Endometrial microvascular endothelial cells (primary cell): Measurements from ENCODE around the gene IGSF21. TPM values are rescaled to one million over a fixed set of nuclear protein-coding genes. Genes with fewer than 3 reads are reported as not detected.

ENCODE experiments used
- in situ Hi-C: cut with HindIII; loops from 2 replicates; pipeline ENCODE4 v1.10.0; 2017; ENCODE audit warnings: low sequenced_read_pairs, low pct_unique_long_range_greater_than_20kb; ENCODE audit errors: inconsistent ontology term
- total RNA-seq: library from RNA; depleted of rRNA; stranded (reverse); fragments of >200 nt; gene quantifications from one replicate; pipeline ENCODE4 v1.2.3, GENCODE V29; 2015; ENCODE audit errors: inconsistent ontology term

Gene IGSF21
- total RNA-seq, 1 donor from 2014 or later, result not detected

- in situ Hi-C loops, result loop anchor here (10.0 kb wide), 1 partner anchor 139 kb away; no protein-coding TSS in a partner anchor
These were observed 158.0 kb downstream of the IGSF21 start for GRCh38 chr1:18265641-18266040.

- in situ Hi-C loops, result loop anchor here (10.0 kb wide), 1 partner anchor 138 kb away; no protein-coding TSS in a partner anchor
These were observed 158.8 kb downstream of the IGSF21 start for GRCh38 chr1:18266391-18266790.

- in situ Hi-C loops, result no loop called here
These were observed 163.7 kb downstream of the IGSF21 start for GRCh38 chr1:18271336-18271735.

DNA sequence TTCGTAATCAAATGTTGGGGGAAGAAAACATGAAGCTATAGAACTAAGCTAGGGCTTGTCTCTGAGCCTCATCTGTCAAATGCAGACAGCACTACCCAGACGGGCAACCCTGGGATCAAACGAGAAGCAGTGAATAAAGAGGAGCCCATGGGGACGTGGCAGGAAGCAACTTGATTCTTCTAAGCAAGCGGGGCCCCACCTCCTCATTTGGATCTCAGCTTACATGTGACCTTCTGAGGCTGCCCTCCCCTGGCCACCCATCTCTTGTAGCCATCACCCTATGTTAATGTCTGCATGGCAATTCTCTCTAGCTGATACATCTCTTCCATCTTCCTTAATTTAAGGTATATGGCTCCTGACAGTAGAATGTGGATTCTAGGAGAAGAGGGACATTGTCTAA, 171.3 kb downstream of the IGSF21 start:
- in situ Hi-C loops, result no loop called here

DNA sequence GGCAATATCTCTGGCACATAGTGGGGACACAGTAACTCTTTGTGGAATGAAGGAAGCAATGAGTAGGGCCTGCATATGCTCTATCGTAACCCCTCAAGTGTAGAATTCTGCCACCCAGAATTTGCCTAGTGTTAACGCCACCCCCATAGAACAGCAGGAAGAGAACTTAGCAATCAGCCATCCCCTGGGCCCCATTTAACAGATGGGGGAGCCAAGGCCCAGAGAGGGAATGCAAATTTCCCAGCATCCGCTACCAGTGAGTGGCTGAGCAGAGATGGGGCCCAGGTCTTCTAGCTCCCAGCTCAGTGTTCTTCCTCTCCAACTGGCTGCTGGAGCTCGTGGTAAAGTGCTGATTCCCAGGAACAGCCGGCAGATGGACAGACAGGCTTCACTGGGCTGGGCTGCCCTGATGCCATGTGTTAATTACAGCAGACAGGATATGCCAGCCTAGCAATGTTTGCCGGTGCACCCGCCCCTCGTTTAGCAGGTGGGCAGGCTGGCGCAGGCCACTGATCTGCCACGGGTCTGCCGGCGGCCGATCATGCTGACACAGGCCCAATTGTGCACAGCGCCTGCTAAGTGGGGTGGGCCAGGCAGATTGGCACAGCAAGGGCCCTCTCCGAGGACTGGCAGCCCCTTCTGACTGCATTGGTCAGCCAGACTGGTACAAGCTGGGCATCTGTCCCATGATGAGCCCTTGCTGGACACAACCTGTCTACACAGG, 171.9 kb downstream of the IGSF21 start:
- in situ Hi-C loops, result no loop called here

DNA sequence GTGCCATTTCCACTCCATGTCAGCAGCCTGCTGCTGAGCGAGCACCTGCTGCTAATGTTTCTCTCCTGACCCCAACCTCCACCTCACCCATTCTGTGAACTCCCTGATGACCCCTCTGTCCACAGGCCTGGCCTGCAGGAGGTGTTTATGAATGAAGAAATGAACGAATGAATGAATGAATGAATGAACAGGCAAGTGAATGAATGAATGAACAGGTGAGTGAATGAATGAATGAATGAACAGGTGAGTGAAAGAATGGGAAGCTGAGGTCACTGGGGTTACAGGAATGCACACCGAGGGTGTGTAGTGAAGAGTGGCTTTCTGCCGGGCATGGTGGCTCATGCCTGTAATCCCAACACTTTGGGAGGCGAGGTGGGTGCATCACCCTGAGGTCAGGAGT, 173.4 kb downstream of the IGSF21 start:
- in situ Hi-C loops, result no loop called here

GRCh38 chr1:18282851-18283600, 175.4 kb downstream of the IGSF21 start:
- in situ Hi-C loops, result no loop called here

GRCh38 chr1:18283601-18284385, 176.2 kb downstream of the IGSF21 start:
- in situ Hi-C loops, result no loop called here

DNA sequence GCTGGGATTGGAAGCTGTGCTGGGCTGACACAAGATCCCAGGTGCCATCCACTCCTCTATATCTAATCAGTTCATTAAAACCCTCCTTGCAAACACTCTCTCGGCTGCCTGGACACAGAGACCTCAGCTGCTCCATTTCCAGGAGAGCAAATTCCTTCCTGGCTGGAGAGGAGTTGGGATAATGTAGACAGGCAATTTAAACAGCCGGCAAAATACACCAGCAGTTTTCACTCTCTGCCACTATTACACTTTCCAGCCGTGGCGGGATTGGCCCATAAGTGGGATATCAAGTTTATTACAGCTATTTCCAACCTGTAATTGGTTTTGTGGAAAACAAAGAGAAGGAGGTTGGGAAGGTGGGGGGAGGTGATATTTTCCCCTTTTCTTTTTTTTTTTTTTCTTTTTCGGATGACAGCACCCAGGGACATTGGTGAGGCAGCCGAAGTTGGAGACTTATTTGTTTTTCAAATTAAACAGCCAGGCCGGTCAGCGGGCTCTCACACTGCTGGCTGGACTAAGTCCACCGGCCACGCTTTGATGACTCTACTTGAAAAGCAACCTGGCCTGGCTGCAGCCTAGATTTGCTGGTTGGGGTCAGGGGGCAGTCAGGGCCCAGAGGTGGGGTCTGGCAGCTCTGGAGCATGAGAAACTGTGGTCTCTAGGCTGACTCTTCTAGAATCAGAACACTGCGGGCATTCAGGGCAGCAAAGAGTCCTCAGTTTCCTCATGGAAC, 177.4 kb downstream of the IGSF21 start:
- in situ Hi-C loops, result no loop called here

- in situ Hi-C loops, result no loop called here
These were observed 177.9 kb downstream of the IGSF21 start for GRCh38 chr1:18285538-18285924.

GRCh38 chr1:18288722-18289121, 181.1 kb downstream of the IGSF21 start:
- in situ Hi-C loops, result no loop called here

- in situ Hi-C loops, result no loop called here
These were observed 182.0 kb downstream of the IGSF21 start for GRCh38 chr1:18289597-18289996.

DNA sequence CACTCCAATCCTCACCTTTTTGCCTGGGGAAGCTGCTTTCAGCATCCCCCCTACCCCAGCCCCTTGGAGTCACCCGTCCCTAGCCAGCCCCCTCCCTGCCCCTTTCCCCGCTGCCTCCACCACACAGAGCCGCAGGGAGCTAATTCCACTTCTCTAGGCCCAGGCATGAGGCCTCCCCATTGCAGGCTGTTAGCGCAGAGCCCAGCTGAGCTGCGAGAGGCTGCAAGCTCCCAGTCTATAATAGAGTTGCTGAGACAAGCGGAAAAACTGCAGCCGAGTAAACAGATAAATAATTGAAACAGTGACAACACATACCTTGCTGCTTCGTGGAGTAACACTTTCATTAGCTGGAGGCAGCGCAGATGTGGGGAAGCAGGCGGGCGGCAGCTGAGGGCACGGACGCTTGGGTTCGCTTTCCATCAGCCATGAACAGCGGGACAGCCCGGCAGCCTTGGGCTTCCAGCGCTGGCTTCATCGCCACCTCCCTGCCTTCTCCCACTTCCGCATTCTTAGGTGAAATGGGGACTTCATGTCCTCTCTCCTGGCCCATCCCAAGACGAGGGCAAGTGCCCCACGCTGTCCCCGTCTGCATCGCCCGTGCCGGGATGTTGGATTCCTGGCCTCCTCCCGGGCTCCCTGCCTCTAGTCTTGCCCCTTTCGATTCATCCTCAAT, 183.3 kb downstream of the IGSF21 start:
- in situ Hi-C loops, result no loop called here

- in situ Hi-C loops, result no loop called here
These were observed 184.9 kb downstream of the IGSF21 start for GRCh38 chr1:18292531-18292930.

GRCh38 chr1:18293291-18293690, 185.7 kb downstream of the IGSF21 start:
- in situ Hi-C loops, result no loop called here

DNA sequence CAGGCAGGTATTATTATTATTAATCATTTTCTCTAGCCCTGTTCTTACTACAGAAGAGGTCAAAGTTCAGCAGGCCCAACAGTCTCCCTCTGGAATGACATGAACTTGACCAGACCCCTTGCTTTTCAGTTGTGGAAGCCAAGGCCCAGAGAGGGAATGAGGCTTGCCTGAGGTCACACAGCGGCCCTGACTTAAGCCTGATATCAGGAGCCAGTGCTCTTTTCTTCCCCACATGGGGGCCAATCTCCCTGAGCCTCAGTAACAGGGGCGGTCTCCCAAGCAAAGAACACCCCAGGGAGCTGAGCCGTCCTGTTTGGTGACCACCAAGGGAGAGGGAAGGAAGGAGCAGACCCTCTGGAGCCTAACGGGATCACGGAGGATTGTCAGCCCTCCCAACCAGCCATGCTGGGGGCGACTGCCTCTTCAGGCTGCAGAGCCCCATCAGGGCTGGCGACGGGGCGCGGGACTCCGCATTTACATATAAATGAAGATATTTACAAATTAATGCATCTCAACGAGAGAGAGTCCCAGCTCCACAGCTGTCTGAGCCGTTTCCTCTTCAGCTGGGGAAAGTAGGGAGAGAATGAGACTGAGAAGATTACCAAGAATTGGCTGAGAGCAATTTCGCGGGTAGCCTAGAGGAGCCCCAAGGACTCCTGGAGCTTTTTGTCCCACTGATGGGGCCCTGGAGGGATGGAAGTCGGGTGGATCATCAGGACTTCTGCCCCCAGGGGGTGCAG, 187.0 kb downstream of the IGSF21 start:
- in situ Hi-C loops, result no loop called here

DNA sequence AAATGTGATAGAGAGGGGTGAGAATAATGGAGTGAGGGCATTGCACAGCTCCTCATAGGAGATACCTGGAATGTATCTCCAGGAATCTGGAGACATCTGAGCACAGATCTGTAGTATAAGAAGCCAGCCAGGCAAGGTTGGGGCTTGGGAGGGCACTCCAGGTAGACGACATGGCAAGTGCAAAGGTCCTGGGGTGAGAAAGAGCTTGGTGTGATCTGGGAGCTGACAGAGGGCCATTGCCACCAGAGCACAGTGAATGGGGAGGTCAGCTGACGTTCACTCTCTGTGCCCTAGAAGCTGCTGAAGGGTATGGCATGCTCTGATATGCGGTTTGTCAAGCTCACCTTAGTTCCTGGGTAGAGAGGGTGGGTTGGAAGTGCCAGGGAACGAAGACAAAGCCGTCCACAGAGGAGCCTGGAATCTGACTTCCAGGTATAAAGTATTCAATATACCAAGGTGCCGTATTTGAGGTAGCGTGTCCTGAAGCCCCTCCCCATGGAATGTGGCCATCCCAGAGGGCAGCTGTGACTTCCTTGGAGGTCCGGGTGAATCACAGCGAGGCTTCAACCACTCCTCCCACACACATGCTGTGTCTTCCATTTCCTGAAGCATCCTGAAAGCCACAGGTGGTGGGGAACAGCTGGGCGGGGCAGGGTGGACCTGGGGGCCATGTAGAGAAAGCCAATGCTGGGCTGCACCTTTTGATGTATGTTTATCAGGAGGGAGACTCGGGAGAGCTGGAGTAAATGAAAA, 190.5 kb downstream of the IGSF21 start:
- in situ Hi-C loops, result no loop called here
